Ovary (tissue), 9 donors: ENCODE measurements around the gene JAK2. TPM values are rescaled to one million over a fixed set of nuclear protein-coding genes. Genes with fewer than 3 reads are reported as not detected.

Source experiments
- DNase-seq, 5 donors: peaks; one replicate each; pipeline ENCODE4 v3.0.0-alpha.2; 2019 to 2020
- H3K27ac ChIP-seq, 2 donors: fragments of 200-600 bp; one replicate each; pipeline versions ENCODE4 v1.5.1 to v1.8.0; 2019 to 2022
- H3K27me3 ChIP-seq: fragments of 200-600 bp; one replicate; pipeline ENCODE4 v1.8.0; 2022
- H3K36me3 ChIP-seq: fragments of 200-600 bp; sonication (generic); one replicate; pipeline ENCODE4 v1.5.1; 2019
- H3K4me1 ChIP-seq: one replicate; pipeline ENCODE4 v1.8.1; 2013; ENCODE audit warnings: mild to moderate bottlenecking, moderate library complexity; ENCODE audit not compliant: insufficient read depth
- H3K4me3 ChIP-seq: fragments of 200-600 bp; sonication (generic); one replicate; pipeline ENCODE4 v1.5.1; 2017
- H3K9me3 ChIP-seq, 2 donors: fragments of 200-600 bp in 1 of 2; sonication (generic) in 1 of 2; one replicate each; pipeline versions ENCODE4 v1.5.1 to v1.8.1; 2013 to 2019; ENCODE audit warnings: mild to moderate bottlenecking in 1 of 2, moderate library complexity in 1 of 2
- EP300 ChIP-seq: sonication (generic); formaldehyde crosslinking; IDR thresholded peaks from one replicate; pipeline ENCODE4 v1.6.1; 2017; ENCODE audit warnings: antibody characterized with exemption
- POLR2A ChIP-seq: fragments of 450-650 bp; IDR thresholded peaks from one replicate; pipeline ENCODE4 v1.6.1; 2017; ENCODE audit warnings: antibody characterized with exemption, mild to moderate bottlenecking, moderate library complexity
- WGBS, 3 donors: extraction: QIAGEN DNeasy Blood & Tissue Kit in 1 of 3; methylation state at CpG; one replicate each; pipeline versions ENCODE4 v1.1.5 to v1.1.7; 2013 to 2017; 5-methylcytosine and 5-hydroxymethylcytosine counted together
- intact Hi-C, 4 donors: fragments of 100-400 bp; cut with DNase I; formaldehyde crosslinking; loops; one replicate each; pipeline versions ENCODE4 v1.11.0 to v1.15.1; 2022 to 2023
- polyA plus RNA-seq, 2 donors: library from polyadenylated mRNA; stranded (reverse); fragments of 200-250 nt in 1 of 2; fragments of 350-450 nt in 1 of 2; fragmentation: Illumina TruSeq in 1 of 2; extraction: RNeasy Lipid Tissue Mini Kit (QIAGEN cat#74804) in 1 of 2; gene quantifications; one replicate each; pipeline ENCODE4 v1.2.3, GENCODE V29; 2013 to 2014
- total RNA-seq, 7 donors: library from RNA; depleted of rRNA in 2 of 7; stranded (reverse); fragments of >200 nt in 2 of 7; fragmentation: NEBNext Ultra II Directional in 3 of 7; extraction: Animal tissue kit (Norgen Biotek cat#: 25700) in 3 of 7; gene quantifications; one replicate each; pipeline versions ENCODE4 v1.1.0 to v1.2.4, GENCODE V29; 2016 to 2023
- TF ChIP-seq, protein P1 (sequence below), 3 donors: fragments of 450-650 bp in 2 of 3; fragments of 200-600 bp in 1 of 3; IDR thresholded peaks; one replicate each; pipeline versions ENCODE4 v1.5.1 to v1.8.0; 2016 to 2022; ENCODE audit warnings: antibody characterized with exemption in 3 of 3, mild to moderate bottlenecking in 1 of 3
- donor health status: DM: no; HTN: no; CAD: no; lungs with moderate emphysema.
- donor health status: DM: no; HTN: no; CAD: no.
- donor health status: Bipolar disorder and iron deficiency.
- donor health status: DM: yes; HTN: yes; CAD: no.
- donor health status: DM: no; HTN: no; CAD: no.
- donor health status: DM: yes; HTN: yes; CAD: no.

JAK2 gene
- total and polyA plus RNA-seq, 9 donors, result 8.6 to 31.4 (median 18.4) TPM

GRCh38 chr9:4994166-4994890 lies 9.3 kb downstream of the JAK2 start:
- TF ChIP-seq POLR2A (no peak), EP300 (no peak)
- TF ChIP-seq, protein P1, sequence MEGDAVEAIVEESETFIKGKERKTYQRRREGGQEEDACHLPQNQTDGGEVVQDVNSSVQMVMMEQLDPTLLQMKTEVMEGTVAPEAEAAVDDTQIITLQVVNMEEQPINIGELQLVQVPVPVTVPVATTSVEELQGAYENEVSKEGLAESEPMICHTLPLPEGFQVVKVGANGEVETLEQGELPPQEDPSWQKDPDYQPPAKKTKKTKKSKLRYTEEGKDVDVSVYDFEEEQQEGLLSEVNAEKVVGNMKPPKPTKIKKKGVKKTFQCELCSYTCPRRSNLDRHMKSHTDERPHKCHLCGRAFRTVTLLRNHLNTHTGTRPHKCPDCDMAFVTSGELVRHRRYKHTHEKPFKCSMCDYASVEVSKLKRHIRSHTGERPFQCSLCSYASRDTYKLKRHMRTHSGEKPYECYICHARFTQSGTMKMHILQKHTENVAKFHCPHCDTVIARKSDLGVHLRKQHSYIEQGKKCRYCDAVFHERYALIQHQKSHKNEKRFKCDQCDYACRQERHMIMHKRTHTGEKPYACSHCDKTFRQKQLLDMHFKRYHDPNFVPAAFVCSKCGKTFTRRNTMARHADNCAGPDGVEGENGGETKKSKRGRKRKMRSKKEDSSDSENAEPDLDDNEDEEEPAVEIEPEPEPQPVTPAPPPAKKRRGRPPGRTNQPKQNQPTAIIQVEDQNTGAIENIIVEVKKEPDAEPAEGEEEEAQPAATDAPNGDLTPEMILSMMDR (IDR thresholded peaks at IDR 0.05), result no peak
- no peaks in the 10 kb centered on the region for H3K27me3 ChIP-seq
- H3K9me3 ChIP-seq, result peaks cover 0 to 4% of the 10 kb centered on the region in 2 donors
- no peaks in the 10 kb centered on the region for H3K4me1 ChIP-seq
- H3K4me3 ChIP-seq, result no peak overlapping the region
- WGBS, 3 donors, result 81 to 93% (median 91%) methylated on average over 4 of the region's 4 CpGs
- H3K27ac ChIP-seq, result no peak overlapping the region
- DNase-seq, result no peak
- H3K36me3 ChIP-seq, result no peaks in the 10 kb centered on the region
- intact Hi-C loops, result no loop called here

GRCh38 chr9:4997196-4997595 lies 12.1 kb downstream of the JAK2 start:
- Histone ChIP-seq H3K36me3 (no peaks in the 10 kb centered on the region), H3K27ac (no peak overlapping the region), H3K4me3 (no peak overlapping the region), H3K9me3 (peaks cover 0 to 4% of the 10 kb centered on the region in 2 donors), H3K27me3 (no peaks in the 10 kb centered on the region), H3K4me1 (no peaks in the 10 kb centered on the region)
- no peak for TF ChIP-seq EP300
- TF ChIP-seq POLR2A, result no peak
- TF ChIP-seq, protein P1 (IDR thresholded peaks at IDR 0.05), result no peak
- intact Hi-C loops, result no loop called here
- no peak for DNase-seq
- WGBS, 3 donors, result 76 to 94% (median 93%) methylated on average over 3 of the region's 3 CpGs

- H3K4me1 ChIP-seq, result no peaks in the 10 kb centered on the region
Observed at GRCh38 chr9:4997631-4998030, 12.6 kb downstream of the JAK2 start.

GRCh38 chr9:5002811-5003210 lies 17.7 kb downstream of the JAK2 start:
- TF ChIP-seq, protein P1 (IDR thresholded peaks at IDR 0.05), result no peak
- intact Hi-C loops, result no loop called here
- no peaks in the 10 kb centered on the region for H3K9me3 ChIP-seq
- H3K27ac ChIP-seq, result no peak overlapping the region
- DNase-seq, result no peak
- no peaks in the 10 kb centered on the region for H3K27me3 ChIP-seq
- 55 to 94% (median 65%) methylated on average over 1 of the region's 1 CpG for WGBS, 3 donors
- H3K36me3 ChIP-seq, result no peaks in the 10 kb centered on the region
- no peak overlapping the region for H3K4me3 ChIP-seq
- H3K4me1 ChIP-seq, result peaks cover 2% of the 10 kb centered on the region

More at GRCh38 chr9:4997631-4998030, 12.6 kb downstream of the JAK2 start:
- no peak overlapping the region for H3K27ac ChIP-seq
- DNase-seq, result no peak
- no peaks in the 10 kb centered on the region for H3K27me3 ChIP-seq
- H3K9me3 ChIP-seq, result peaks cover 0 to 3% of the 10 kb centered on the region in 2 donors
- TF ChIP-seq, protein P1 (IDR thresholded peaks at IDR 0.05), result no peak
- TF ChIP-seq EP300 (no peak), POLR2A (no peak)
- no peak overlapping the region for H3K4me3 ChIP-seq
- no peaks in the 10 kb centered on the region for H3K36me3 ChIP-seq
- intact Hi-C loops, result no loop called here
